ENCODE data around the gene UBE2V1. TPM values are rescaled to one million over a fixed set of nuclear protein-coding genes. Genes with fewer than 3 reads are reported as not detected.
A peak's percentile ranks its signal among the peaks of the same experiment; 100 is the strongest.

UBE2V1 gene
- polyA plus RNA-seq, 3 donors, result 62.2 to 95.5 (median 71.1) TPM

GRCh38 chr20:50056951-50057713 is 55.8 kb downstream of the UBE2V1 start:
- Mint-ChIP-seq H3K27ac (peak overlapping the region in 1 of 7 donors; percentile 12), H3K27me3 (ENCODE audit: low read depth in 3 of 3) (peaks cover 0 to 5% (median 4%) of the 10 kb centered on the region in 3 donors), H3K4me1 (peaks cover 21% of the 10 kb centered on the region), H3K4me3 (no peak overlapping the region), H3K36me3 (no peaks in the 10 kb centered on the region), H3K9me3 (peaks cover 0 to 5% (median 0%) of the 10 kb centered on the region in 7 donors)
- no peaks in the 10 kb centered on the region for H3K27me3 ChIP-seq (ENCODE audit: control insufficient read depth in 2 of 2, insufficient read depth in 2 of 2, low read length in 2 of 2)
- no peak overlapping the region for H3K4me3 ChIP-seq (replicated peaks in 1 of 3; ENCODE audit: low read depth in 2 of 3, low read length in 3 of 3)
- no peak overlapping the region for H3K27ac ChIP-seq (ENCODE audit: low read depth in 1 of 2, low read length in 2 of 2)
- intact Hi-C loops (cut with micrococcal nuclease), result no loop called here
- 97% methylated on average over 17 of the region's 21 CpGs for WGBS (ENCODE audit: insufficient coverage)
- TF ChIP-seq, protein P1, sequence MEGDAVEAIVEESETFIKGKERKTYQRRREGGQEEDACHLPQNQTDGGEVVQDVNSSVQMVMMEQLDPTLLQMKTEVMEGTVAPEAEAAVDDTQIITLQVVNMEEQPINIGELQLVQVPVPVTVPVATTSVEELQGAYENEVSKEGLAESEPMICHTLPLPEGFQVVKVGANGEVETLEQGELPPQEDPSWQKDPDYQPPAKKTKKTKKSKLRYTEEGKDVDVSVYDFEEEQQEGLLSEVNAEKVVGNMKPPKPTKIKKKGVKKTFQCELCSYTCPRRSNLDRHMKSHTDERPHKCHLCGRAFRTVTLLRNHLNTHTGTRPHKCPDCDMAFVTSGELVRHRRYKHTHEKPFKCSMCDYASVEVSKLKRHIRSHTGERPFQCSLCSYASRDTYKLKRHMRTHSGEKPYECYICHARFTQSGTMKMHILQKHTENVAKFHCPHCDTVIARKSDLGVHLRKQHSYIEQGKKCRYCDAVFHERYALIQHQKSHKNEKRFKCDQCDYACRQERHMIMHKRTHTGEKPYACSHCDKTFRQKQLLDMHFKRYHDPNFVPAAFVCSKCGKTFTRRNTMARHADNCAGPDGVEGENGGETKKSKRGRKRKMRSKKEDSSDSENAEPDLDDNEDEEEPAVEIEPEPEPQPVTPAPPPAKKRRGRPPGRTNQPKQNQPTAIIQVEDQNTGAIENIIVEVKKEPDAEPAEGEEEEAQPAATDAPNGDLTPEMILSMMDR (IDR thresholded peaks at IDR 0.05), result no peak
- H3K9me3 ChIP-seq (replicated peaks in 1 of 2; ENCODE audit: control insufficient read depth in 1 of 2, insufficient read depth in 1 of 2, low read length in 2 of 2), result no peaks in the 10 kb centered on the region
- no peak overlapping the region for H2AFZ ChIP-seq (ENCODE audit: insufficient read depth, low read depth, low read length, poor library complexity, severe bottlenecking)
- peaks cover 21 to 25% of the 10 kb centered on the region in 2 donors for H3K4me1 ChIP-seq (ENCODE audit: control insufficient read depth in 1 of 2, insufficient read depth in 2 of 2, low read length in 2 of 2)
- no peak for DNase-seq
- no peak overlapping the region for H3K9ac ChIP-seq (ENCODE audit: insufficient read depth, low read length, poor library complexity, severe bottlenecking)
- no peaks in the 10 kb centered on the region for H4K20me1 ChIP-seq (ENCODE audit: insufficient read depth, low read length)
- no peaks in the 10 kb centered on the region for H3K36me3 ChIP-seq (replicated peaks in 1 of 2; ENCODE audit: control insufficient read depth in 1 of 2, insufficient read depth in 2 of 2, low read length in 2 of 2)
- H3K4me2 ChIP-seq (replicated peaks; ENCODE audit: extremely low read depth, low read length, poor library complexity, severe bottlenecking), result no peak overlapping the region
- no peaks in the 10 kb centered on the region for H3K79me2 ChIP-seq (ENCODE audit: insufficient read depth, low read length)

- peaks cover 0 to 5% (median 0%) of the 10 kb centered on the region in 7 donors for H3K9me3 Mint-ChIP-seq
- H3K9me3 ChIP-seq (replicated peaks in 1 of 2; ENCODE audit: control insufficient read depth in 1 of 2, insufficient read depth in 1 of 2, low read length in 2 of 2), result no peaks in the 10 kb centered on the region
- H3K36me3 Mint-ChIP-seq, result no peaks in the 10 kb centered on the region
- peaks cover 21 to 25% of the 10 kb centered on the region in 2 donors for H3K4me1 ChIP-seq (ENCODE audit: control insufficient read depth in 1 of 2, insufficient read depth in 2 of 2, low read length in 2 of 2)
- intact Hi-C loops (cut with micrococcal nuclease), result no loop called here
- WGBS (ENCODE audit: insufficient coverage), result 100% methylated on average over 2 of the region's 9 CpGs
- H3K27ac Mint-ChIP-seq, result peak overlapping the region in 1 of 7 donors; percentile 12
- no peak overlapping the region for H3K4me3 Mint-ChIP-seq
- H3K4me1 Mint-ChIP-seq, result peaks cover 21% of the 10 kb centered on the region
- no peak overlapping the region for H3K27ac ChIP-seq (ENCODE audit: low read depth in 1 of 2, low read length in 2 of 2)
- DNase-seq, result no peak
- peaks cover 0 to 5% (median 3%) of the 10 kb centered on the region in 3 donors for H3K27me3 Mint-ChIP-seq (ENCODE audit: low read depth in 3 of 3)
- no peak overlapping the region for H3K4me3 ChIP-seq (replicated peaks in 1 of 3; ENCODE audit: low read depth in 2 of 3, low read length in 3 of 3)
- no peak overlapping the region for H3K9ac ChIP-seq (ENCODE audit: insufficient read depth, low read length, poor library complexity, severe bottlenecking)
- H3K4me2 ChIP-seq (replicated peaks; ENCODE audit: extremely low read depth, low read length, poor library complexity, severe bottlenecking), result no peak overlapping the region
- H2AFZ ChIP-seq (ENCODE audit: insufficient read depth, low read depth, low read length, poor library complexity, severe bottlenecking), result no peak overlapping the region
- no peaks in the 10 kb centered on the region for H3K36me3 ChIP-seq (replicated peaks in 1 of 2; ENCODE audit: control insufficient read depth in 1 of 2, insufficient read depth in 2 of 2, low read length in 2 of 2)
- no peaks in the 10 kb centered on the region for H4K20me1 ChIP-seq (ENCODE audit: insufficient read depth, low read length)
- no peaks in the 10 kb centered on the region for H3K27me3 ChIP-seq (ENCODE audit: control insufficient read depth in 2 of 2, insufficient read depth in 2 of 2, low read length in 2 of 2)
- H3K79me2 ChIP-seq (ENCODE audit: insufficient read depth, low read length), result no peaks in the 10 kb centered on the region
- TF ChIP-seq, protein P1 (IDR thresholded peaks at IDR 0.05), result no peak
Measured at GRCh38 chr20:50056408-50056926, 56.5 kb downstream of the UBE2V1 start.
